Breast epithelium (tissue), 3 donors: ENCODE data around the gene ALOX5.

ENCODE experiments used
- CTCF ChIP-seq, 3 donors: fragments of 450-650 bp; IDR thresholded peaks; one replicate each; pipeline ENCODE4 v1.5.1; 2016 to 2017; ENCODE audit warnings: antibody characterized with exemption in 3 of 3, mild to moderate bottlenecking in 3 of 3, moderate library complexity in 3 of 3
- POLR2A ChIP-seq: fragments of 450-650 bp; IDR thresholded peaks from one replicate; pipeline ENCODE4 v1.6.1; 2016; ENCODE audit warnings: antibody characterized with exemption, mild to moderate bottlenecking, moderate library complexity

GRCh38 chr10:45470098-45471012 is 96.3 kb downstream of the ALOX5 start:
- no peak for TF ChIP-seq CTCF (IDR thresholded peaks at IDR 0.05)
- no peak for TF ChIP-seq POLR2A
